GM10847 (cell line): ENCODE measurements around the gene ALS2CL.

Experiments
- POLR2A ChIP-seq: IDR thresholded peaks from 2 replicates; pipeline ENCODE4 v1.6.1; 2011; ENCODE audit not compliant: insufficient read length; ENCODE audit errors: extremely low read depth

ALS2CL gene

GRCh38 chr3:46709157-46709654 is 15.7 kb upstream of the ALS2CL start:
- TF ChIP-seq POLR2A, result no peak

DNA sequence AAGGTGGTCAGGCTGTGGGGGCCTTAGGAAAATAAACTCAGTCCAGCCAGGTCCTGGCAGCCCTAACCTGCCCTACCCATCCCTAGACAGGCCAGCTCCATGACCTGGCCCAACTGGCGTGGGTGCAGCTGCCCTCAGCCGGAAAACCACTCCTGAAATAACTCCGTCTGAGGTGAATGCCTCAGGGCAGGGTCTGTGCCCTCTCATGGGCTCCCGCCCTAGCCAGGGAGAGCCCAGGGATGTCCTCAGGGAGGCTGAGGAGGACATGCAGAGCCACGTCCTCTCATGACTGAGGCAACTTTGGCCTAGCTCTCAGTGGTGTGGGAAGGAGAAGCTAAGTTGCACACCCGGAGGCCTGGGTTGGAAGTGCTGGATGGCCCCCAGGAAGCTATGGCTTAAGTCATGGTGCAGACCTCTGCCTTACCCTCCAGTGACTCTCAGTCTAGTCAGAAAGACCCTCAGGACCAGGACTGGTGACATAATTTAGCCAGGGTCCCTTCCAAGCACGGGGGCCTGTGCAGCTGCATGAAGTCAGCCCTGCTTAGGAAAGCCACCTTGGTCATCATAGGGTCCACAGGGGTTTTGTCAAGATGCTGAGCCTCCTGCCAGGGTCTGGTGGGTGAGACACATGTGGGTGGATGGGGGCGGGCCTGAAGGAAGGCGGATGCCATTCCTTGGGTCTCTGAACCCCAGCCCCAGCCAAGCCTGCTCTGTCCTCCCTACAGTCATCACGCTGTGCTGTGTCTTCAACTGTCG is 15.1 kb upstream of the ALS2CL start:
- TF ChIP-seq POLR2A, result no peak

- no peak for TF ChIP-seq POLR2A
Measured at GRCh38 chr3:46707601-46708011, 14.1 kb upstream of the ALS2CL start.

GRCh38 chr3:46706771-46707582 is 13.5 kb upstream of the ALS2CL start:
- no peak for TF ChIP-seq POLR2A

- TF ChIP-seq POLR2A, result no peak
Measured at GRCh38 chr3:46705751-46706552, 12.5 kb upstream of the ALS2CL start.

DNA sequence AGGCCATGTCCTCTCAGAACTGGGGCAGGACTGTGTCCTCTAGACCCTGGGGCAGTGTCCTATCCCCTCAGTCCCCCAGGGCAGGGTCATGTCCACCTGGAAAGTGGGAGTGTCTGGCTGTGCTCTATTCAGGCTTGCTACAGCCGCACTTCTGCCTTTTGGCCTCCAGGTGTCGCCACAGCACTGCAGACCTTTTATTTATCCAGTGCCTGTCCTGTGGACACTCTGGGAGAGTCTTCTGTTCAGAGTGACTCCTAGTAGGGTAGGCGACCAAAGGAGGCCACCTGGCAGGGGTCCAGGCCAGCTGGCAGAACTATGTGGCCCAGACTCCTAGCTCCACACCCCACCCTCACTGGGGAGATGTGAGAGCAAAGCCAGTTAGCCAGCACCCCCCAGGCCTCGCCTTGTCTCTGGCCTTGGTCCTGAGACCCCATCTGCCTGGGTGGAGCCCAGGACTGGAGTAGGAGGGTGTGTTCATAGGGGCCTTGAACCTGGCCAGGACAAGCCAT is 11.6 kb upstream of the ALS2CL start:
- TF ChIP-seq POLR2A, result no peak

GRCh38 chr3:46703013-46703520 is 9.6 kb upstream of the ALS2CL start:
- no peak for TF ChIP-seq POLR2A

DNA sequence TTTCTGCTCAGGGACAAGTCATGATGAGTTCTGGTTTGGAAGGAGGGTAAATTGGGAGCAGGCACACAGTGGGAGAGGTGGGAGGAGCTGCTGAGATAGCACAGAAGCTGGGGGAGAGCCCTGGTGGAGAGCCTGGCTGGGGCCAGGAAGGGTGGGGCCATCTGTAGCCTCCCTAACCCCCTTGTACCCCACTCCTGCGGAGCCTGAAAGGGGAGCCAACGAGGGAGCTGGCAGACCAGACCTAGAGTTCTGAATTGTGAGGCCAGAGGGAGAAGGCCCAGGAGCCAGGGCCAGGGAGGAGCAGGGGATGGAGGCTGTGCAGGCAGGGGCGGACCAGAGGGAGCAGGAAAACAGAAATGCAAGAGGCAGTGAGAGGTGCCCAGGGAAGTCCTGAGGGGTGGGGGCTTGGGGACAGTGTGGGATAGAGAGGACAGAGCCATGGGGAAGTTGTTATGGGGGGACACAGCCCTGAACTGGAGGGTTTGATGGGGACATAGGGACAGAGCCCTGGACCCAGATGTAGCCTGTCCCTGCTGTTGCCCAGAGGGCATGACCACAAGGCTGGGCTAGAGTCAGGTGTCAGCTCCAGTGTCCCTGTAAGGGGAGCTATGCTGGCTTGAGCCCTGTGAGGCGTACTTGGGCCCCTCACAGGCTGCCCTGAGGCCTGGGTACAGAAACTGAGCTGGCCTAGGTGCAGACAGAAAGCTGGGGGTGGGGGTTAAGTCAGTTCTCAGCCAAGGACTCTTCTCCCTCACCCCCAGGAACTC is 8.9 kb upstream of the ALS2CL start:
- TF ChIP-seq POLR2A, result no peak

- no peak for TF ChIP-seq POLR2A
Measured at GRCh38 chr3:46701181-46701939, 7.9 kb upstream of the ALS2CL start, which contains the start of gene TMIE. TMIE (plus strand) TSS chr3:46701392; CDS start chr3:46701488, 96 bp downstream.

DNA sequence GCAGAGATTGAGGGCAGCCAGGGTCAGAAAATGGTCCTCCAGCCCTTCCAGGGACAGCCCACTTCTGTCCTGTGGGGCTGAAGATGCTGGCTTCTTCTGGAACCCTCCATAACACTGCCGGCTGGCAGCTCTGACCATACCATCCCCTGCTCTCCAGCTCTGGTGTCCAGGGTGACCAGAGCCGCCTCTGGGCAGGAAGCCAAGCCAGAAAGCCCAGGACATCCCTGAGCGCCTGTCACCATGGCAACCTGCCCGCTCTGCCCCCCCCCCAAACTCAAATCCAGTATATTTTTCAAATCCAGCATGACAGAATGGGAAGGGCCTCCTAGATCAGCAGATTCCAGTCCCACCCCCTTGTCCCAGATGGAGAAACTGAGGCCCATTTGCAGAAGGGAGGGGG is 7.3 kb upstream of the ALS2CL start:
- TF ChIP-seq POLR2A, result no peak

GRCh38 chr3:46699676-46700523 is 6.4 kb upstream of the ALS2CL start:
- no peak for TF ChIP-seq POLR2A
